RCC 7860 (cell line): ENCODE measurements around the gene RPH3AL.
"Not testable (repeated sequence)": the region's sequence is repeated elsewhere in the genome, so short reads cannot be mapped to it uniquely, and the experiment has no call there.

ENCODE experiments used
- DNase-seq: peaks from one replicate; pipeline ENCODE4 v3.0.0-alpha.2; 2015; ENCODE audit warnings: low spot score
- FAIRE-seq: peaks from 2 replicates; lab custom pipeline; 2012; peaks lifted over from hg19 to GRCh38; lab: Jason Lieb, UNC

RPH3AL gene

GRCh38 chr17:379531-380465 lies 27.2 kb upstream of the RPH3AL start:
- FAIRE-seq, result no peak

GRCh38 chr17:378068-378467 lies 25.5 kb upstream of the RPH3AL start:
- DNase-seq (no peak), FAIRE-seq (no peak)

More at GRCh38 chr17:379531-380465, 27.2 kb upstream of the RPH3AL start:
- DNase-seq, result no peak

- no peak for FAIRE-seq
- DNase-seq, result no peak
Observed at GRCh38 chr17:376936-377863, 24.6 kb upstream of the RPH3AL start.

GRCh38 chr17:373613-374230 lies 21.1 kb upstream of the RPH3AL start:
- DNase-seq (peak; percentile 4), FAIRE-seq (no peak)

DNA sequence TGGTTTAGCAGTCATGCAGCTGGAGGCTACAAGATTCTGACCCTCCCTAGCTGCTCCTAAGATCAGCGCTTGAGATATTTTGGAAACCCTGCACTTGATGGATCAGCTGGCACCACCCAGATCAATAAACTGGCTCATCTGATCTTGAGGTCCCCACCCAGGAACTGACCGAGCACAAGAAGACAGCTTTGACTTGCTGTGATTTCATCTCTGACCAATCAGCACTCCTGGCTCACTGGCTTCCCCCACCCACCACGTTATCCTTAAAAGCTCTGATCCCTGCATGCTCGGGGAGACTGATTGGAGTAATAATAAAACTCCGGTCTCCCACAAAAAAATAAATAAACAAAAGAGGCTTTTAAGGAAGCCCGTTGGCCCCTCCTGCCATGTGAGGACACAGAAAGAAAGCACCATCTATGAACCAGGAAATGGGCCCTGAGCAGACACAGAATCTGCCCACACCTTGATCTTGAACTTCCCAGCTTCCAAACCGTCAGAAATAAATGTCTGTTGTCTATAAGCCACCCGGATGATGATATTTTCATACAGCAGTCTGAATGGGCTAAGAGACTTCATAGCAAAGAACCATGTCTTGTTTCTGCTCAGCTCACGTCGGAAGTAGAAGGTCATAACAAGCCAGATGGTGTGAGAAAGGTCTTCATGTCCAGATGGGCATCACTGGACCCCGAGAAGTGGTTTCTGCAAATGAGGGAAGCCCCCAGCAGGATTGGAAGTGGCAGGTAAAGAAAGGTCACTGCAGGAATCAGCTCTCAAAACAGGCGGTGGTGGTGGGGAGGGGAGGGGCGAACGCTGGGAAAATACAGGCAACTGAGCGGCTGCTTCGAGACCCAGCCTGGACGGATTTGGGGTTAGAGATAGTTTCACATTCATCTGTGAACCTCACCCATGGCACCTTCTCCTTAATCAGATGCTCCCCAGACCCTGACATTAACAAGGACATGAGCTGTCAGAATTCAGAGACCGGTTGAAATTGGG lies 19.8 kb upstream of the RPH3AL start:
- no peak for DNase-seq

GRCh38 chr17:371583-371982 lies 19.0 kb upstream of the RPH3AL start:
- DNase-seq (no peak), FAIRE-seq (no peak)

More for the DNA sequence above, 19.8 kb upstream of the RPH3AL start:
- FAIRE-seq, result no peak

DNA sequence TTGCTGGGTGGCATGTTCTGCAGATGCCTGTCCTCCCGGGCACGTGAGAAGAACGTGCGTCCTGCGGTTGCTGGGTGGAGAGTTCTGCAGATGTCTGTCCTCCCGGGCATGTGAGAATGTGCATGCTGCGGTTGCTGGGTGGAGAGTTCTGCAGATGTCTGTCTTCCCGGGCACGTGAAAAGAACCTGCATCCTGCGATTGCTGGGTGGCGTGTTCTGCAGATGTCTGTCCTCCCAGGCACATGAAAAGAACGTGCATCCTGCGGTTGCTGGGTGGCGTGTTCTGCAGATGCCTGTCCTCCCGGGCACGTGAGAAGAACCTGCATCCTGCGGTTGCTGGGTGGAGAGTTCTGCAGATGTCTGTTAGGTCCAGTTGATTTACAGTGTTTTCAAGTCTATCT lies 15.0 kb upstream of the RPH3AL start:
- not testable (repeated sequence) for DNase-seq, FAIRE-seq

DNA sequence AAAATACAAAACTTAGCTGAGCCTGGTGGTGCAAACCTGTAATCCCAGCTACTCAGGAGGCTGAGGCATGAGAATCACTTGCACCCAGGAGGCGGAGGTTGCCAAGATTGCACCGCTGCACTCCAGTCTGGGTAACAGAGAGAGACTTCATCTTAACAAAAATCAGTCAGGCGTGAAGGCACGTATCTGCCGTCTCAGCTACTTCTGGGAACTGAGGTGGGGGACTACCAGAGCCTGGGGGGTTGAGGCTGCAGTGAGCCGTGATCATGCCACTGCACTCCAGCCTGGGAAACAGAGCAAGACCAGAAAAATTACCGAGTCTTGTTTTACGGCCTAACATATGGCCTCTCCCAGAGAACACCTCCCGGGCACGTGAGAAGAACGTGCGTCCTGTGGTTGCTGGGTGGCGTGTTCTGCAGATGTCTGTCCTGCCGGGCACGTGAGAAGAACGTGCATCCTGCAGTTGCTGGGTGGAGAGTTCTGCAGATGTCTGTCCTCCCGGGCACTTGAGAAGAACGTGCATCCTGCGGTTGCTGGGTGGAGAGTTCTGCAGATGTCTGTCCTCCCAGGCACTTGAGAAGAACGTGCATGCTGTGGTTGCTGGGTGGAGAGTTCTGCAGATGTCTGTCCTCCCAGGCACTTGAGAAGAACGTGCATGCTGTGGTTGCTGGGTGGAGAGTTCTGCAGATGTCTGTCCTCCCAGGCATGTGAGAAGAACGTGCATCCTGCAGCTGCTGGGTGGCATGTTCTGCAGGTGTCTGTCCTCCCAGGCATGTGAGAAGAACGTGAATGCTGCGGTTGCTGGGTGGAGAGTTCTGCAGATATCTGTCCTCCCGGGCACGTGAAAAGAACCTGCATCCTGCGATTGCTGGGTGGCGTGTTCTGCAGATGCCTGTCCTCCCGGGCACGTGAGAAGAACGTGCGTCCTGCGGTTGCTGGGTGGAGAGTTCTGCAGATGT lies 14.3 kb upstream of the RPH3AL start:
- not testable (repeated sequence) for FAIRE-seq, DNase-seq

DNA sequence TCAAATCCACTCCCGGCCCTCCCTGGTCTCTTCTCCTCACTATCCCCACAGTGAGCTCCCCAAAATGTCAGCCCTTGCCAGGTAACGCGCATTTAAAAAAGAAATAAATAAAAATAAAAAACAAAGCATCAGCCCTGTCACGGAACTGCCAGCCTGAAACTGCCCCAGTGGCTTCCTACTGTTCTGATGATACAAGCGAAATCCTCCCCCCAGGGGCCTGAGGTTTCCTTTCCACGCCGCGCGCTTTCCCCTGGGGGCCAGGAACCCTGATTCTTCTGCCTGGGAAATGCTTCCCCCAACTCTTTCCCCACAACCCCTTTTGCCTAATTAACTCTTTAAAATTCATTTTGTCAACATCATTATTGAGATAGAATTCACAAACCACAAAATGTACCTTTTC lies 12.2 kb upstream of the RPH3AL start:
- DNase-seq (no peak), FAIRE-seq (no peak)

DNA sequence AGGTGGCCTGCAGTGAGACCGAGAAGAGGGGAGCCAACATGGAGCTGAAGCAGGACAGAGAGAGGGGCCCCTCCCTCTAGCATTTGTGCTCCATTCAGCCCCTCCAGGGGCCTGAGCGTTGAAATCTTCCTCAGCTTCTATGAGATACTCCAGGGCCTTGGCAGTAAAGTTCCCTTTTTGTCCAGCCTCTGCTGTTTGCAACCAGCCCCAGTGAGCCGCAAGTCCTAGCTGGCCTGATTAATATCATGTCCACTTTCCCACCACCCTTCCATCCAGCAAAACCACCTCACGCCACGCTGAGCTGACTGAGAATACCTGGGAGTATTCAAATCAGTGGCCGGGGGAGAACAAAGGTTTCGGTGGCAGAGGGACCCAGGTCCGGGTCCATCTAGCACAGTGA lies 11.7 kb upstream of the RPH3AL start:
- no peak for FAIRE-seq
- DNase-seq, result no peak

DNA sequence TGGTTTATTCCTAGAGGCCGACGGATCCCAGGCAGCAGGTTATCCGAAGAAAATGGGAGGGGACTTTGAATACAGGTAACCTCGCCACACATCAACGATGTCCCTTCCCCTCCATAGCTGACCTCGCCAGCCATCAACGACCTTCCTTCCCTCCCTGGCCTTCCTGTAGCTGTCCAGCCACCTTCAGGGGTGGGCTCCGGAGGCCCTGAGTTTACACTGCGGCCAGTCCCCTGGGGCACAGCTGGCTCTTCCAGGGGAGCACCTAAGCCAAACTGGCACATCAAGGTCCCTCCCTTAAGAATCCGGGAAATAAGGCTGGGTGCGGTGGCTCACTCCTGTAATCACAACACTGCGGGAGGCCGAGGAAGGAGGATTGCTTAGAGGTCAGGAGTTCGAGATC lies 10.1 kb upstream of the RPH3AL start:
- no peak for DNase-seq
- no peak for FAIRE-seq

GRCh38 chr17:360092-360750 lies 7.6 kb upstream of the RPH3AL start:
- DNase-seq (no peak), FAIRE-seq (no peak)

DNA sequence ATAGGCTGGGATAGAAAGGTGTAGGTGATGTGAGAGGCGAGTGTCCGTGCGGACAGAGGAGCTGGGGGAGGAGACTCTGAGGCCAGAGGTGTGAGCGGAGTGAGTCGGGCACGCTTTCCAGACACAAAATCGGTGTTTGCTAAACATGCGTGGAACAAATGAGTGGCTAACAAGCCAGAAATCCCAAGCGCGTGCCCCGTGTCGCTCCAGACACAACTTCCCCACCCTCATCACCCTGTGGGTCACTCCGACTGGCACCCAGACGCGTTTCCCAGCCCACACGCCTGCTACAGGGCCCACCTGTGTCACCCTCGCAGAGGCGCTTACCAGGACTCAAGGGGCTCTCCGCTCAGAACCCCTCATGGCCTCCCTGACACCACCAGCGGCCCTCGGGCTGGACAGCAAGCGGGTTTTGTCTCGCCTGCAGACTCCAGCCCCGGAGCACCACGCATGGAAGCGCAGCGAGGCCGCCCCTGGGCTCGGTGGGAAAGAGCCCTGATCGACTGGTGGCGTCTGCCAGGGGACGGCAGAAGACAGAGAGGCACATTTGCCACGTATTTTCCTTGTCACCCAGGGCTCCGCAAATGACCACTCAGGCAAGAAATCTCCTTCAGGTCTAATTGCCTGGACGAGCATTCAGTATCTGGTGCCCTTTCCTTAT lies 6.0 kb upstream of the RPH3AL start:
- DNase-seq (no peak), FAIRE-seq (no peak)

DNA sequence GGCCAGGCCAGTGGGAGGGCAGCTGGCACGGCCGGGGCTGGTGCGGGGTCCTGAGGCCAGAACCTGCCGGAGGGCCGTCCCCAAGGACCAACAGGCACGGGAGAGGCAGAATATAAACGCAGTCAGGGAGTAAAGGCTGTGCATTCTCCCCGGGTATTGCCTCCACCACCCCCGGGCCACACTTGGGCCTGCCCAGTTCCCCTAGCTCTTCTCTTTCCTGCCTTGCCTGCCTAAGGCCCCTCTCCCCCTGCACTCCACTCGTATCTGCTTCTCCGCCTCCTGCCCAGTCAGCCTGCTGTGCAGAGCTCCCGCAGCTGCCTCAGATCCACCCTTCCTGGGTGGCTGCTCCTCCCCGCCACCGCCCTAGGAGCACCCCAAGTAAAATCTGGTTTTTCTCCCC lies 5.0 kb upstream of the RPH3AL start:
- DNase-seq (no peak), FAIRE-seq (no peak)

DNA sequence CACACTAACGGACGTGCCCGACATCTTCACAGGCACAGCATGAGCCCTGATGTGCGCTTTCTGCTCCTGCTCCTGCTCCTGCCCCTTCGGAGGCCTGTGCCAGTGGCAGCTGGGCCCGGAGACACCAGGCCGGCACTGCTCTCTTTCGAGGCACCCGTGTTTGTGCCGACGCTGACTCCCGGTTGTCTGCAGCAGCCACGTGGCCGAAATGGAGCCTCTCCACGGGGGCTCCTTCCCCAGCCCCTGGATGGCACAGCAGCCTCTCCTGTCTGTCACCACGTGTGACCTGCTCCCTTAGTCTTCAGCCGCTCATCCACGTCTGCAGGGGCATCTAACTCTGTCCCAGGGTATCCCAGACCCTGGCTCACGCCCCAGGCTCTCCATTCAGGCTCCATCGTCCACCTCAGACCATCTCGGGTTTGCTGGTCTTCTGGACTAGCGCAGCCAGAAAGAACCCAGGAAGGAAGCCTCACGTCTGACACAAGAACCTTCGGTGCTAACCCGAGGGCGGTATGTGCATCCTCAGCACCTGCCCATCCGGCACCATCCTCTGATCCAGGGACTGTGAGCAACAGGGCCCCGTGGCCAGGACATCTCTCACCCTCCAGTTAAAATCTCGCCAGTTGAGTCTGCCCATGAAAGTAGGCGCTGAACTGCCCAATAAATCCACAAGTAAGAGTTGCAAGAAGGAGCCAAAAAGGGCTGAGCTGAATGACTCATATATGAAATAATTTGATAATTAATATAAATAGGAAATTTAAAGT lies 4.2 kb upstream of the RPH3AL start:
- FAIRE-seq (no peak), DNase-seq (no peak)

- DNase-seq, result no peak
- FAIRE-seq, result no peak
Observed at GRCh38 chr17:354651-355556, 2.3 kb upstream of the RPH3AL start.
